ENCODE results near the gene SLC9A5.

The SLC9A5 gene, protein sequence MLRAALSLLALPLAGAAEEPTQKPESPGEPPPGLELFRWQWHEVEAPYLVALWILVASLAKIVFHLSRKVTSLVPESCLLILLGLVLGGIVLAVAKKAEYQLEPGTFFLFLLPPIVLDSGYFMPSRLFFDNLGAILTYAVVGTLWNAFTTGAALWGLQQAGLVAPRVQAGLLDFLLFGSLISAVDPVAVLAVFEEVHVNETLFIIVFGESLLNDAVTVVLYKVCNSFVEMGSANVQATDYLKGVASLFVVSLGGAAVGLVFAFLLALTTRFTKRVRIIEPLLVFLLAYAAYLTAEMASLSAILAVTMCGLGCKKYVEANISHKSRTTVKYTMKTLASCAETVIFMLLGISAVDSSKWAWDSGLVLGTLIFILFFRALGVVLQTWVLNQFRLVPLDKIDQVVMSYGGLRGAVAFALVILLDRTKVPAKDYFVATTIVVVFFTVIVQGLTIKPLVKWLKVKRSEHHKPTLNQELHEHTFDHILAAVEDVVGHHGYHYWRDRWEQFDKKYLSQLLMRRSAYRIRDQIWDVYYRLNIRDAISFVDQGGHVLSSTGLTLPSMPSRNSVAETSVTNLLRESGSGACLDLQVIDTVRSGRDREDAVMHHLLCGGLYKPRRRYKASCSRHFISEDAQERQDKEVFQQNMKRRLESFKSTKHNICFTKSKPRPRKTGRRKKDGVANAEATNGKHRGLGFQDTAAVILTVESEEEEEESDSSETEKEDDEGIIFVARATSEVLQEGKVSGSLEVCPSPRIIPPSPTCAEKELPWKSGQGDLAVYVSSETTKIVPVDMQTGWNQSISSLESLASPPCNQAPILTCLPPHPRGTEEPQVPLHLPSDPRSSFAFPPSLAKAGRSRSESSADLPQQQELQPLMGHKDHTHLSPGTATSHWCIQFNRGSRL

DNA sequence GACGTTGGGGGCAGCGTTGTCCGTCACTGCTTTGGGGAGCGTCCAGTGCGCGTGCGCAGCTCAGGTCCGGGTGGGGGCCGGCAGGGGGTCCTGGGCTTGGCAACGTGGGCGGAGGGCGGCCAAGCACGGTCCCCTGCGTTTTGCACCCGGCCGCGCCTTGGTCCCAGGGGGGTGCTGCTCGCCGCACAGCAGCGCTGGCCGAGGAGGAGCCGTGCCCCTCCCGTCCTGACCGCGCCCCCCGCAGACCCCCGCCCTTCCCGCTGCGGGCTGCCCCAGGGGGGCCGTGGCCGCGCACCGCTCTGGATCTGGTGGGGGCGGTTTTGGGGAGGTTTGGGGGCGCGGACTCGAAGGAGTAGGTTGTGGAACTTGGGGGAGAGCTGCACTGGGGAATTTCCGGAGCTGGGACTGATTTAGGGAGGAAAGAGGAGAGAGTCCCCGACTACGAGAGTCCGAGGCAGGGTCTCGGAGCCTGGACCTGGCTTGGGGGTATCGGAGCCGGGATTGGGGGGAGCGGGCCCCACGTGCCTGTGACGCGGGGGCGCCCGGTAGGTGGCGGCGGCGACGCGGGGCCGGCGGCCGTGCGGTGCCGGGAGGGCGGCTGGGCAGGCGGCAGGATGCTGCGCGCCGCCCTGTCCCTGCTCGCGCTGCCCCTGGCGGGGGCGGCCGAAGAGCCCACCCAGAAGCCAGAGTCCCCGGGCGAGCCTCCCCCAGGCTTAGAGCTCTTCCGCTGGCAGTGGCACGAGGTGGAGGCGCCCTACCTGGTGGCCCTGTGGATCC, at the start of gene SLC9A5:
SLC9A5 (plus strand) TSS at position 579 of the 777 bp plus-strand sequence; CDS start at position 615, 36 bp downstream.
- H3K27ac ChIP-seq = peak within 1 kb of the TSS in 1 of 2 donors; percentile 2
- peak within 1 kb of the TSS; percentile 86 for H3K4me3 ChIP-seq
- DNase-seq (ENCODE audit: low spot score) = no peak
- TF ChIP-seq, protein P1, sequence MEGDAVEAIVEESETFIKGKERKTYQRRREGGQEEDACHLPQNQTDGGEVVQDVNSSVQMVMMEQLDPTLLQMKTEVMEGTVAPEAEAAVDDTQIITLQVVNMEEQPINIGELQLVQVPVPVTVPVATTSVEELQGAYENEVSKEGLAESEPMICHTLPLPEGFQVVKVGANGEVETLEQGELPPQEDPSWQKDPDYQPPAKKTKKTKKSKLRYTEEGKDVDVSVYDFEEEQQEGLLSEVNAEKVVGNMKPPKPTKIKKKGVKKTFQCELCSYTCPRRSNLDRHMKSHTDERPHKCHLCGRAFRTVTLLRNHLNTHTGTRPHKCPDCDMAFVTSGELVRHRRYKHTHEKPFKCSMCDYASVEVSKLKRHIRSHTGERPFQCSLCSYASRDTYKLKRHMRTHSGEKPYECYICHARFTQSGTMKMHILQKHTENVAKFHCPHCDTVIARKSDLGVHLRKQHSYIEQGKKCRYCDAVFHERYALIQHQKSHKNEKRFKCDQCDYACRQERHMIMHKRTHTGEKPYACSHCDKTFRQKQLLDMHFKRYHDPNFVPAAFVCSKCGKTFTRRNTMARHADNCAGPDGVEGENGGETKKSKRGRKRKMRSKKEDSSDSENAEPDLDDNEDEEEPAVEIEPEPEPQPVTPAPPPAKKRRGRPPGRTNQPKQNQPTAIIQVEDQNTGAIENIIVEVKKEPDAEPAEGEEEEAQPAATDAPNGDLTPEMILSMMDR (IDR thresholded peaks at IDR 0.05) = no peak

DNA sequence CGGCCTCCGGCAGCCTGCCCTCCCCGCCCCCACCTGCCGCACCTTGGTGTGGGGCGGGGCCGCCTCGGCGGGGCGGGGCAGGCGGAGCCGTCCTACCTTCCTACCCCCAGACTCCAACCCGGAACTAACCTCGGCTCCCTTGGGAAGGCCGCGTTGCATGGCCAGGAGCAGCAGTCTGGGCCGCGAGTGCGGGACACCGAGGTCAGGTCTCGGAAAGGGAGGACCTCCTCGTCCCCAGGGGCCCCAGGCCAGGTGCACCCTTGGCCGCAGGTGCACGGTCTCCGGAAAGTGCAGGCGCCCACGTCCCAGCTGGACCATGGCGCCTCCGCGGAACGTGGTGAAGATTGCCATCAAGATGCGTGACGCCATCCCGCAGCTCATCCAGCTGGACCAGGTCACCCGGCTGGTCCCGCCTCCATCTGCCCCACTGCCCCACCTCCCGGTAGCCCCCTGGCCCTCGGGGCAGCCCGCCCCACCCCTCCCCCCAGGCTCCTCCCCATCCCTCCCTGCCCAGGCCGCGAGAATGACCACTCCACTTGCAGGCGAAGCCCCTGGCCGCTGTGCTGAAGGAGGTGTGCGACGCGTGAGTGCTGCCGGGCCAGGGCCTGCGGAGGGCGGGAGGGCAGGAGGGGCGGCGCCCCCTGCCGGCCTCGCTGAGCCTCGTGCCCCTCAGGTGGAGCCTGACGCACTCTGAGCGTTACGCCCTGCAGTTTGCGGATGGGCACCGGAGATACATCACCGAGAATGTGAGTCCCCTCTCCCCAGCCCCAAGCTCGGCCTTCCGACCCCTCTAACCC, 49.6 kb upstream of the SLC9A5 start, which contains the start of gene ELMO3:
ELMO3 (plus strand) TSS at position 121 of the 797 bp plus-strand sequence; CDS start at position 317, 196 bp downstream.
- TF ChIP-seq, protein P1 (IDR thresholded peaks at IDR 0.05) = no peak
- no peak within 1 kb of the TSS for H3K27ac ChIP-seq
- DNase-seq (ENCODE audit: low spot score) = no peak
- H3K4me3 ChIP-seq = no peak within 1 kb of the TSS

GRCh38 chr16:67199808-67200198, 49.0 kb upstream of the SLC9A5 start:
- DNase-seq (ENCODE audit: low spot score) = no peak
- TF ChIP-seq, protein P1 (IDR thresholded peaks at IDR 0.05) = no peak
- Histone ChIP-seq H3K27ac (no peak overlapping the region), H3K4me3 (no peak overlapping the region)

DNA sequence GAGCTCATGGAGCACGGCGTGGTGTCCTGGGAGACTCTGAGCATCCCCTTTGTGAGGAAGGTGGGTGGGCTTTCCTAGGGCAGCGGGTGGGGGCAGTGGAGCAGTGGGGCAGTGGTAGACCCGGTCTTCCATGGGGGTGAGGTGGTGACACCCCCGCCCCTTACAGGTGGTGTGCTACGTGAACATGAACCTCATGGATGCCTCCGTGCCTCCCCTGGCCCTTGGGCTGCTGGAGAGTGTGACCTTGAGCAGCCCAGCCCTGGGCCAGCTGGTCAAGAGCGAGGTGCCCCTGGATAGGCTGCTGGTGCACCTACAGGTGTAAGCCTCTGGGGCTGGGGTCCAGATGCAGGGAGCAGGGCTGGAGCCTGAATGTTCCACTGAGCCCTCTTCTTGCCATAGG, 48.3 kb upstream of the SLC9A5 start:
- TF ChIP-seq, protein P1 (IDR thresholded peaks at IDR 0.05) = no peak
- DNase-seq (ENCODE audit: low spot score) = no peak
- Histone ChIP-seq H3K27ac (no peak overlapping the region), H3K4me3 (no peak overlapping the region)

- H3K27ac ChIP-seq = no peak overlapping the region
- H3K4me3 ChIP-seq = no peak overlapping the region
- TF ChIP-seq, protein P1 (IDR thresholded peaks at IDR 0.05) = no peak
- DNase-seq (ENCODE audit: low spot score) = no peak
Measured at GRCh38 chr16:67201411-67202345, 47.1 kb upstream of the SLC9A5 start.

Data from coronary artery (tissue), 2 donors.